Heart right ventricle (tissue), 16 donors: ENCODE results near the gene PCDHGA3. TPM values are rescaled to one million over a fixed set of nuclear protein-coding genes. Genes with fewer than 3 reads are reported as not detected.
"Not testable (repeated sequence)": the region's sequence is repeated elsewhere in the genome, so short reads cannot be mapped to it uniquely, and the experiment has no call there.

Experiments used
- ATAC-seq, 8 donors: fragments of 200-7000 bp; cut with Tn5 transposase; one replicate each; pipeline ENCODE4 v1.9.1; 2020; ENCODE audit warnings: mild to moderate bottlenecking in 8 of 8, moderate library complexity in 8 of 8, moderate number of reproducible peaks in 1 of 8
- DNase-seq, 2 donors: peaks; one replicate each; pipeline ENCODE4 v3.0.0-alpha.2; 2020
- H3K27ac ChIP-seq, 10 donors: fragments of 200-600 bp; sonication (generic) in 2 of 10; one replicate each; pipeline versions ENCODE4 v1.5.0 to v1.8.0; 2020 to 2022; ENCODE audit warnings: mild to moderate bottlenecking in 3 of 10
- H3K27me3 ChIP-seq, 7 donors: fragments of 200-600 bp; one replicate each; pipeline ENCODE4 v1.8.0; 2021 to 2022; ENCODE audit warnings: mild to moderate bottlenecking in 2 of 7
- H3K36me3 ChIP-seq, 9 donors: fragments of 200-600 bp; sonication (generic) in 1 of 9; one replicate each; pipeline versions ENCODE4 v1.5.0 to v1.8.0; 2020 to 2022; ENCODE audit warnings: mild to moderate bottlenecking in 2 of 9
- H3K4me1 ChIP-seq, 9 donors: fragments of 200-600 bp; sonication (generic) in 1 of 9; one replicate each; pipeline versions ENCODE4 v1.5.0 to v1.8.0; 2020 to 2022; ENCODE audit warnings: mild to moderate bottlenecking in 4 of 9
- H3K4me3 ChIP-seq, 10 donors: fragments of 200-600 bp; sonication (generic) in 2 of 10; one replicate each; pipeline versions ENCODE4 v1.5.0 to v1.8.0; 2020 to 2022; ENCODE audit warnings: mild to moderate bottlenecking in 7 of 10, moderate library complexity in 2 of 10
- H3K9me3 ChIP-seq, 11 donors: fragments of 200-600 bp in 10 of 11; sonication (generic) in 2 of 11; one replicate each; pipeline versions ENCODE4 v1.5.0 to v1.8.0; 2013 to 2022; ENCODE audit warnings: mild to moderate bottlenecking in 2 of 11, control low read depth in 1 of 11, moderate library complexity in 1 of 11
- CTCF ChIP-seq, 9 donors: fragments of 200-600 bp; sonication (generic) in 2 of 9; IDR thresholded peaks; one replicate each; pipeline versions ENCODE4 v1.5.0 to v1.8.0; 2021 to 2022; ENCODE audit warnings: antibody characterized with exemption in 9 of 9, mild to moderate bottlenecking in 5 of 9, moderate library complexity in 1 of 9
- WGBS, 2 donors: extraction: QIAGEN DNeasy Blood & Tissue Kit; methylation state at CpG; one replicate each; pipeline ENCODE4 v1.1.7; 2013; ENCODE audit warnings: inconsistent platforms in 1 of 2; 5-methylcytosine and 5-hydroxymethylcytosine counted together
- intact Hi-C, 10 donors: fragments of 100-400 bp; cut with DNase I; formaldehyde crosslinking; loops; one replicate each; pipeline versions ENCODE4 v1.11.1 to v1.14.2; 2022
- polyA plus RNA-seq, 2 donors: library from polyadenylated mRNA; stranded (reverse); fragments of 200-250 nt; gene quantifications; one replicate each; pipeline ENCODE4 v1.2.3, GENCODE V29; 2013
- total RNA-seq, 10 donors: library from RNA; stranded (reverse); fragmentation: NEBNext Ultra II Directional in 3 of 10; extraction: Animal tissue kit (Norgen Biotek cat#: 25700) in 3 of 10; gene quantifications; one replicate each; pipeline versions ENCODE4 v1.2.1 to v1.2.4, GENCODE V29; 2021 to 2023
- donor health status: Arrhythmogenic right ventricular cardiomyopathy.
- donor health status: ischemic (EF 13 %, LVEDD 7.1; RV severe dilation, severe dysfunction).
- donor health status: healthy with polysubstance abuse.
- donor health status: DM: no; HTN: yes; CAD: no.
- donor health status: DM: no; HTN: no; CAD: no.
- donor health status: ischemic (EF 25% LVEDD 6.9; RV normal size, moderate dysfunction).
- donor health status: ischemic (EF 25% LVEDD 5.7; RV mildly dilated, moderate dysfunction).
- donor health status: healthy.
- donor health status: DM: yes; HTN: yes; CAD: no.
- donor health status: Ischemic cardiomyopathy.
- donor health status: ischemic (EF 35%, LVEDD 5.7; RV mildly dilated, moderate dysfunction).
- donor health status: nonischemic (EF 11% LVEDD 7.7; RV severe dilation, severe dysfunction).
- donor health status: DM: yes; HTN: yes; CAD: no.
- donor health status: PGD.
- donor health status: ischemic (EF 29% LVEDD 5.4; RV normal size, mild dysfunction).
- donor health status: nonischemic (EF 23%, LVEDD 6.1; RV moderate dilation, normal function).

The PCDHGA3 gene
- total and polyA plus RNA-seq, 12 donors = 1.3 to 21.0 (median 14.5) TPM

GRCh38 chr5:141342773-141343172 is 856 bp upstream of the PCDHGA3 start:
- Histone ChIP-seq H3K4me3 (peak overlapping the region; percentile 4 to 54 (median 26)), H3K27ac (peak overlapping the region; percentile 6 to 83 (median 74)), H3K36me3 (no peaks in the 10 kb centered on the region), H3K4me1 (peaks cover 0 to 12% (median 0%) of the 10 kb centered on the region in 9 donors), H3K9me3 (peaks cover 0 to 99% (median 31%) of the 10 kb centered on the region in 11 donors), H3K27me3 (peaks cover 0 to 41% (median 0%) of the 10 kb centered on the region in 7 donors)
- DNase-seq (no peak), ATAC-seq (peak in 6 of 8 donors; percentile 32 to 74 (median 61))
- intact Hi-C loops = loop anchor here in 5 of 10 donors (2.0 to 10.0 kb wide), 4 partner anchors 26 to 222 kb away; partner anchors contain the start of gene PCDHGA11 (in 1 of the 5)
- TF ChIP-seq CTCF (IDR thresholded peaks at IDR 0.05) = no peak
- WGBS, 2 donors = 9 to 15% methylated on average over 1 of the region's 1 CpG

GRCh38 chr5:141343953-141344463 is 379 bp downstream of the PCDHGA3 start:
- 18 to 20% methylated on average over 31 of the region's 31 CpGs for WGBS, 2 donors
- no peak for DNase-seq
- peaks cover 0 to 99% (median 34%) of the 10 kb centered on the region in 11 donors for H3K9me3 ChIP-seq
- ATAC-seq = peak in 7 of 8 donors; percentile 9 to 48 (median 32)
- TF ChIP-seq CTCF (IDR thresholded peaks at IDR 0.05) = no peak
- peak overlapping the region in 9 of 10 donors; percentile 42 to 58 (median 49) for H3K4me3 ChIP-seq
- intact Hi-C loops = loop anchor here in 5 of 10 donors (2.0 to 10.0 kb wide), 4 partner anchors 25 to 221 kb away; partner anchors contain the start of gene PCDHGA11 (in 1 of the 5)
- peak overlapping the region; percentile 42 to 83 (median 76) for H3K27ac ChIP-seq
- H3K4me1 ChIP-seq = peaks cover 0 to 22% (median 0%) of the 10 kb centered on the region in 9 donors
- peaks cover 0 to 10% (median 0%) of the 10 kb centered on the region in 9 donors for H3K36me3 ChIP-seq
- H3K27me3 ChIP-seq = peaks cover 0 to 29% (median 0%) of the 10 kb centered on the region in 7 donors

- peaks cover 0 to 30% (median 0%) of the 10 kb centered on the region in 7 donors for H3K27me3 ChIP-seq
- no peak overlapping the region for H3K27ac ChIP-seq
- DNase-seq = no peak
- H3K4me3 ChIP-seq = peak overlapping the region in 5 of 10 donors; percentile 42 to 56 (median 51)
- H3K9me3 ChIP-seq = peaks cover 0 to 98% (median 29%) of the 10 kb centered on the region in 11 donors
- peak in 1 of 8 donors; percentile 43 for ATAC-seq
- peaks cover 0 to 23% (median 0%) of the 10 kb centered on the region in 9 donors for H3K4me1 ChIP-seq
- intact Hi-C loops = loop anchor here in 1 of 10 donors (10.0 kb wide), 1 partner anchor 219 kb away; no protein-coding TSS in a partner anchor
- peak in 4 of 9 donors; percentile 11 to 21 (median 15) for TF ChIP-seq CTCF (IDR thresholded peaks at IDR 0.05)
- 25 to 35% methylated on average over 20 of the region's 20 CpGs for WGBS, 2 donors
- H3K36me3 ChIP-seq = peaks cover 0 to 17% (median 0%) of the 10 kb centered on the region in 9 donors
Observed at GRCh38 chr5:141345327-141345726, 1.7 kb downstream of the PCDHGA3 start.

GRCh38 chr5:141346017-141346416 is 2.4 kb downstream of the PCDHGA3 start:
- H3K27ac ChIP-seq, DNase-seq: not testable (repeated sequence)
- H3K4me3 ChIP-seq = peak overlapping the region in 7 of 10 donors; percentile 1 to 38 (median 21)
- peak in 1 of 8 donors; percentile 32 for ATAC-seq
- WGBS, 2 donors = 33 to 40% methylated on average over 23 to 24 of the region's 35 CpGs
- H3K9me3 ChIP-seq = peaks cover 0 to 98% (median 26%) of the 10 kb centered on the region in 11 donors
- H3K4me1 ChIP-seq = peaks cover 0 to 23% (median 0%) of the 10 kb centered on the region in 9 donors
- intact Hi-C loops = loop anchor here in 1 of 10 donors (10.0 kb wide), 1 partner anchor 219 kb away; no protein-coding TSS in a partner anchor
- H3K27me3 ChIP-seq = peaks cover 0 to 37% (median 0%) of the 10 kb centered on the region in 7 donors
- H3K36me3 ChIP-seq = peaks cover 0 to 24% (median 0%) of the 10 kb centered on the region in 9 donors
